GM18870 (cell line): Measurements from ENCODE around the gene LCNL1.

Source experiments
- ATAC-seq: cut with Tn5 transposase; IDR thresholded peaks from one replicate; pipeline ENCODE4 v1.9.1; 2021; ENCODE audit warnings: moderate library complexity; ENCODE audit not compliant: unreplicated experiment

LCNL1 gene

GRCh38 chr9:136958473-136958872, 24.3 kb upstream of the LCNL1 start:
- no peak for ATAC-seq

- no peak for ATAC-seq
Measured at GRCh38 chr9:136958898-136959850, 23.6 kb upstream of the LCNL1 start.

- no peak for ATAC-seq
Measured at GRCh38 chr9:136960212-136960937, 22.4 kb upstream of the LCNL1 start.

DNA sequence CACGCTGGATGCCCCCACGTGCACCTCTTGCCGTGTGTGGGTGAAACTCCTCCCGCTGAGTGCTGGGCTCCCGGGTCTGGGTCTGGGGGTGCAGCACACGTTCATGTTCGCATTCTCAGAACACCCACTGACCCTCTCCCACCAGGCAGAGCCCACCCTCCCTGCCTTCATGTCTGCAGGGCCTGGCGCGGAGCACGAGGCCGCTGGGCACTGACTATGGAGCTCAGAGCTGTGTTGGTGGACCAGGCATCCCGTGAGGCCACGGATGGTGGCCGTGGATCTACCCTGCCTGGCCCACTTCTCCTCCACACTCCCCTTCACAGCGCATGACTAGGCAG, 21.9 kb upstream of the LCNL1 start:
- no peak for ATAC-seq

DNA sequence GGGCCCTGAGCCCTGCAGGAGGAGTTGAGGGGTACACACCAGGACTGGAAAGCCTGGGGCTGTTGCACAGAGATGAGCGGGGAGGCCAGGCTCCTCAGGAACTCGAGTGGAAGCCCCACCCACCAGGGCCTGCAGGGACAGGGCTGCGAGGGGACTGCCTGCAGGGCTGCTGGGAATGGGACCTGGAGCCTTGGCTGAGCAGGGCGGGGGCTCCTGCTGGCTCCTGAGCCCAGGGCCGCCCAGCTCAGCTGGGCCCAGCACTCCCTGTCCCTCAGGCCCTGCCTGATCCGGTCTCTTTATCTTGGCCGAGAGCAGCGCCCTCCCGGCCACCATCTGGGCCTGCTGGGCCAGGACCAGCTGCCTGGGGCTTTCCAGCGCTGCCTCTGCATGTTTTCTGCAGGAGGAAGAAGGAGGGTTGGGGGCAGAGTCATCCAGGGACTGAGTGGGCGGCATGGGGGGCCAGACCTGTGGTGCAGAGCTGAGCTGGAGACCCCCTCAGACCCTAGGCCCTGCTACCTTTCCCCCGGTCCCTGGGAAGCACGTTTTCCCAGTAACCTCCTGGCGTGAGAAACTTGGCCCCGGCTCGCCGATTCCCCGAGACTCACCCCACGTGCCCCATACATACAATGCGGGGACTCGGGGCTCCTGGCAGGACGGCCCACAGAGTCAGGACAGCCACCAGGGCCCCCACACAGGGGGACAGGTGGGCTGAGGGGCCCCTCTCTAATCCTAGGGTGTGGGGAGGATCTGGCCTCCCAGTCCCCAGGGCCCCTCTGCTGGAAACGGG, 21.3 kb upstream of the LCNL1 start:
- no peak for ATAC-seq

- ATAC-seq = no peak
Measured at GRCh38 chr9:136962163-136962562, 20.6 kb upstream of the LCNL1 start.

- ATAC-seq = no peak
Measured at GRCh38 chr9:136962701-136963248, 20.0 kb upstream of the LCNL1 start.

DNA sequence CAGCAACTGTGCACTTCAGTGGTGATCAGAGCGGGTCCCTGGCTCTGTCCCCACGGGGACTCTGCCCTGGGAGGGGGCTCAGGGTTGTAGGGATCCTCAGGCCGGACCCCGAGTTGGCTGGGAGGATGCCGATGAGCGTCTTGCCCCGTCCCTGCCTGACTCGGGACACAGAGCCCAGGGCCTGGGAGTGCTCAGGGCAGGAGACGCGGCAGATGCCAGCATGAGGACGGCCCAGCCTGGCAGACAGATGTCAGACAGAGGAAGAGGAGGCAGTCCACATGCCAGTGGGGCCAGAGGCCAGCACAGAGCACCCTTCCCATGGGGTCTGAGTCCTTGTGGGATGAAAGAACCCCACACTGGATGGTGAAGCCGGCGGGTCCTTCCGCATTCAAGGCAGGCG, 19.5 kb upstream of the LCNL1 start:
- no peak for ATAC-seq

DNA sequence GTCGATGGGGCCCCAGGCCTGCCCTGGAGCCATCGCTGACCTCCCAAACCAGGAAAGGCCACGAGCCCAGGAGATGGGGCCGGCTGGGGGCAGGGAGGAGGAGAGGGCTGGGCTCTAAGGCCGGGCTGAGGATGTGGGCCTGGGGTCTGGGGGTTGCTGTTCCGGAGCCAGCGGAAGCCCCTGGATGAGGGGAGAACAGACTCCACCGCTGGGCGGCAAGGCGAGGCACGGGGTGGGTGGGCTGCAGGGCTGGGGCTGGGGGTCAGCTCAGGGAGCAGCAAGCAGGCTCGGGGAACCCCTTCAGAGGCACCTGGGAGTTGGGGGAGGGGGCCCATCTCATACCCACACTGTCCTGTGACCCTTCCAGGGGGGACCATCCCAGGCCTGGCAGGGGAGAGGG, 19.0 kb upstream of the LCNL1 start:
- no peak for ATAC-seq

- no peak for ATAC-seq
Measured at GRCh38 chr9:136964171-136964689, 18.6 kb upstream of the LCNL1 start.

DNA sequence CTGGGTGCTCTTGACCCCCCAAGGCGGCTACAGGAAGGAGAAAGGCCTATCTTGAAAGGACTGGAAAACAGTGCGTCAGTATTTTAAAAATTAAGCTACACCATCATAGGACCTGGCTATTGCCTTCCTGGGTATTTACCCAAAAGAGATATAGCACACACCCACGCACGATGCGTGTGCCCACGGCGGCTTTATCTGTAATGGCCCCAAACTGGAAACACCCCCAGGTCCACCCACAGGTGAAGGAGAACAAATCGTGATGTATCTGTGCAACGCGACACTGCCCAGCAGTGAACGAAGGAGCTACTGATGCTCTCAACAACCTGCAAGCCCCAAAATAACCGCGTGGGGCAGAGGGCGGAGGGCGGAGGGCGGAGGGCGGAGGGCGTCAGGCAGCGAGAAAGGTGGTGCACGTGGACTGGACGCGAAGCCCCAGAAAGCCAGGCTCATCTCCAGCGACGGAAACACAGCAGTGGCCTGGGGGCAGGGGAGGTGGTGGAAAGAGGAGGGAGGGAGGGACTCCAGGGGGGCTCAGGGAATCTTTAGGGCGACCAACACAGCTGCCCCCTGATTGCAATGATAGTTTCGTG, 17.9 kb upstream of the LCNL1 start:
- ATAC-seq = no peak

DNA sequence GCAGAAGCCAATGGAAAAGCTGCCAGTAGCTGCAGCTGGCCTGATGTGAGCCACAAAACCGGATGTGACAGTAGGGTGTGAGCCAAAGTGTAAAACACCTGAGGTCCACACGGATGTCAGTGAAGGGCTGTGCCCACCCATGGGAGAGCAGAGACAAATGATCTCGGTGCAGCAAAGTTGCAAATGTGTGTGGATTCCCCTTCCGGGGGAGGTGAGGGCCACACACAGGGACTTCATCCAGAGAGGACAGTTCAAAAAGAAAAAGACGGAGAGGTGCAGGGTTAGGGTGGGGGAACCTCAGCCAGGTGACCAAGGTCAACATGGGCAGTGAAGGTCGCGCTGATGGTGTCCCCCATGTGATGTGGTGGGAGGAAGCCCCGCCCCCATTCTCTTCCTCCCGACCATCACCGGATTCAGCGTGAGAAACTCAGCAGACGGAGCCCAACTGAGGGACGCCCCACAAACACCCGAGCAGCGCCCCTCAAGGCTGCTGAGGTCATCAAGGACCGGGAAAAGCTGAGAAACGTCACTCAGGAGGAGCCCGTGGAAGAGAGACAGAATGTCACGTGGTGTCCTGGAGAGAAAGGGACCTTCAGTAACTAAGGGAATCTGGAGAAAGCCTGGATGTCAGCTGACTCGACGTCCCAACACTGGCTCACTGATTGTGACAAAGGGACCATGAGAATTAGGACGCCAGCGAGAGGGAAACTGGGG, 16.9 kb upstream of the LCNL1 start:
- ATAC-seq = no peak

DNA sequence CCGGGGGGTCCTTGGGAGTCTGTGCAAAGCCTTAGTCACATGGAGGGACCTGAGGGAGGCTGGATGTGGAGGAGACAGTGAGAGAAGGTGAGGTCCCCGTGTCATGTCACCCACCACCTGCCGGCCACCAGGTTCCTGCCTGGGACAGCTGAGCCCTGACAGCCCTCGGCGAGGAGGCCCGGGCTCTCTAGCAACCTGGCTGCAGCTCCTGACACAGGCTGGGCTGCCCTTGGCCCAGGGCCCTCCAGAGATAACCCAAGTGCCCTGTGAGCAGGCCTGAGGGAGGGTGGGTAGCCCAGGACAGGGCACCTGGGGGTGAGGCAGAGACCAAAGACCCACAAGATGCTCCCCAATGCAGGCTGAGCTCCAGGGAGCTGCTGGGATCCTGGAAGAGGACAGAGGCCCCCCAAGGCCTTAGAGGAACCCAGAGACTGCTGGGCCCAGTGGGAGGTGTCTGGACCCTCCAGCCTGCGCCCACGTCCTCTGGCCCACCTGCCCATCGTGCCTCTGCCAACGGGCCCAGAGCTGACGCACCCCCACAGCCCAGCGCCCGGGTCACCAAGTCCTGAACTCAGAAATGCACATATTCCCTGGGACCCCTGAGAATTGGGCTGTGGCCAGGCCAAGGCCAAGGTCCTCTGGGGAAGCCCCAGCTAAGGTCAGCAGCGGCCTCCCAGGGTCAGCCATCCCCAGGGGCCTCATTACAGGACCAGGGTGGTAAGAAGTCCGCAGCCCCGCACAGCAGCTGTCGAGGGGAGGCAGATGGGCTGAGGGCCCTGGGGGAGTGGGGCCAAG, 14.3 kb upstream of the LCNL1 start:
- ATAC-seq = no peak

DNA sequence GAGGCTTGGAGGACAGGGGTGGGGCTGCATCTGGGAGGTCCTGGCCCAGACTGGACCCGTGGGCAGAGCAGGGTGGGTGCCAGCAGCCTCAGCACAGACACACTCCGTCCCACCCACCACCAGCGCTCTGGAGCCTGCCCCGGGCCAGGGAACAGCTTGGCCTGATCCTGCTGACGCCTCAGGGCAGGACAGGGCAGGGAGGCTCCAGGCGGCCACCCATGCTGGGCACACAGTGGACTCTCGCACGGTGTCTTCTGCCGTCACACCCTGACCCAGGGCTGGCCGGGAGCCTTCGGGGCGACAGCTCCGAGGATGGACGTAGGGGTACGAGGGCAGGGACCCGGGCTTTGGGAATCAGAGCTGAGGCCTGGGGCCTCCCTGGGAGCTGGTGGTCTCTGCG, 13.6 kb upstream of the LCNL1 start:
- ATAC-seq = no peak

- ATAC-seq = no peak
Measured at GRCh38 chr9:136969774-136970173, 13.0 kb upstream of the LCNL1 start.

DNA sequence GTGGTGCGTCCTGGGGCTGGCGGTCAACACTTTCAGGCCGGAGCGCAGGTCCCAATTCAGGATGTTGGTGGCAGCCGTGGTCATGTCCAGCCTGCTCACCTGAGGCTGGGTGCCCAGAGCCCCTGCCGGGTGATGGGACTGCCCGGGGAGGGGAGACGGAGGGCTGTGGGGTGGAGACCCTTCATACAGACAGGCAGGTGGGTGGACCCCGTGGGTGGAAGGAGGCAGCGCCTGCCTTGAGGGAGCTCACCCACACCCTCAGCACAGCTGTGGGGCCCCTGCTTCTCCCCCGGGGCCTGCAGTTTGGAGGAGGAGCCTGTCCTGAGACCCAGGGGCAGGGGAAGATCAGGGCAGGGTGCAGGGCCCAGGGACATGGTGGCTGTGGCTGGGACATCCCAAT, 12.4 kb upstream of the LCNL1 start:
- ATAC-seq = no peak

DNA sequence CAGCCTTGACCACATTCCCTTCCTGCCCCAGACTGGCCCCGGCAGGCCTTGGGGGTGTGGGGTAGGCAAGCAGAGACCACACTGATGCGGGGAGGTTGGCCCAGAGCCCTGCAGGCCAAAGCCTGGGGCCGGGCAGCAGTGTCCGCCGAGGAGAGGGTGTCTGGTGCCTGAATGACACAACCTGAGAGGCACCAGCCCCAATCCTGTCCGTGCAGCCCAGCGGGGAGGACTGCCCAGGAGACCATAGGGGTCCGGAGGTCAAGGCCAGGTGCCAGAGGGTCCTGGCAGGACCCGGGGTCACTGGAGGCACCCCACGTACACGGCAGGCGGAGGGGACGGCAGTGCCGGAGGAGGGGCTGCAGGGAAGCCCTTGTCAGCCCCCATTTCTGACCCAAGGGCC, 11.0 kb upstream of the LCNL1 start:
- ATAC-seq = no peak

- ATAC-seq = no peak
Measured at GRCh38 chr9:136972335-136972734, 10.5 kb upstream of the LCNL1 start.

GRCh38 chr9:136972743-136973142, 10.1 kb upstream of the LCNL1 start:
- ATAC-seq = no peak
